Stimulated activated naive CD8-positive, alpha-beta T cell treated with anti-CD3 and anti-CD28 coated beads, Interleukin-15, Interleukin-2, amounts not matched to agents 100 U/mL and 50 U/mL, for 24 hours (primary cell): ENCODE results near the gene KDM5B.
"Not testable (repeated sequence)": the region's sequence is repeated elsewhere in the genome, so short reads cannot be mapped to it uniquely, and the experiment has no call there.

ENCODE experiments used
- ATAC-seq: fragments of 150-1000 bp; cut with Tn5 transposase; one replicate; pipeline ENCODE4 v1.10.0; 2021
- DNase-seq: peaks from one replicate; pipeline ENCODE4 v3.0.0; 2021

KDM5B gene

DNA sequence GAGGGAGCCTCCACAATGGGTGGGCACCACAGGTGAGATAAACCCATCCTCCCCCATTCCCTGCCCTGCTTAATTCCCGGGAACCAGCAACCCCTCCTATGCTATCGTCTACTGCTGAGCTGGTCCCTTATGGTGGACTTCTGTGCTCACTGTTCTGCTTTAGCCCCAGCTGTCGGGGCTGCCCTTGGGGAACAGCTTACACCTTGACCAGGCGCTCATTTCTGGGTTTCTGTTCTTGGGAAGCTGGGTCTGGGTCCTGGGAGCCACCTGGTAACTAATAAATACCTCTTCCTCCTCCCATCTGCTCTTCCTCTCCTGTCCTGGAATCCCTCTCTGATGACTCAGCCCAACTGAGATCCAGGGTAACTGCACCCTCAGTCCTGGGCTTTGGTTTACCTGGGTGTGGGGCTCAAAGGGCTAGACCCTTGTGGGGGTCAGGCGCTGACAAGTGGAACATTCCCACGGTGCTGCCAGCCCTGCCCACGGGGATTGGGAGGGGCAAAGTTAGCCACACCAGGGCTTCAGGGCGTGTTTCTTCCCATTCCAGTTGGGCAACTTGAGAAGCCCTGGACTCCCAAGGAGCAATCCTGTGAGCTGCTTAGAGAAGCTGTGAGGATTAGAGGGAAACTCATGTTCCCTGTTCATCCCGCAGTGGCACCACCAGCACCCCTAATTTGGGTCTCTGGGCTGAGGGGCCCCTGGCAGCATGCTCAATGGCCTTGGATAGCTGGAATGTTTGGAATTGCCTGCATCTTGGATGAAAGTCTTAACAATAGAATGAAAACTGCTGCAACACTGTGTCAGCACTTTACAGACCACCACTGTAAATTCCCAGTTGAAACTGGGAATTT, 4.2 kb upstream of the KDM5B start:
- ATAC-seq: no peak
- no peak for DNase-seq

DNA sequence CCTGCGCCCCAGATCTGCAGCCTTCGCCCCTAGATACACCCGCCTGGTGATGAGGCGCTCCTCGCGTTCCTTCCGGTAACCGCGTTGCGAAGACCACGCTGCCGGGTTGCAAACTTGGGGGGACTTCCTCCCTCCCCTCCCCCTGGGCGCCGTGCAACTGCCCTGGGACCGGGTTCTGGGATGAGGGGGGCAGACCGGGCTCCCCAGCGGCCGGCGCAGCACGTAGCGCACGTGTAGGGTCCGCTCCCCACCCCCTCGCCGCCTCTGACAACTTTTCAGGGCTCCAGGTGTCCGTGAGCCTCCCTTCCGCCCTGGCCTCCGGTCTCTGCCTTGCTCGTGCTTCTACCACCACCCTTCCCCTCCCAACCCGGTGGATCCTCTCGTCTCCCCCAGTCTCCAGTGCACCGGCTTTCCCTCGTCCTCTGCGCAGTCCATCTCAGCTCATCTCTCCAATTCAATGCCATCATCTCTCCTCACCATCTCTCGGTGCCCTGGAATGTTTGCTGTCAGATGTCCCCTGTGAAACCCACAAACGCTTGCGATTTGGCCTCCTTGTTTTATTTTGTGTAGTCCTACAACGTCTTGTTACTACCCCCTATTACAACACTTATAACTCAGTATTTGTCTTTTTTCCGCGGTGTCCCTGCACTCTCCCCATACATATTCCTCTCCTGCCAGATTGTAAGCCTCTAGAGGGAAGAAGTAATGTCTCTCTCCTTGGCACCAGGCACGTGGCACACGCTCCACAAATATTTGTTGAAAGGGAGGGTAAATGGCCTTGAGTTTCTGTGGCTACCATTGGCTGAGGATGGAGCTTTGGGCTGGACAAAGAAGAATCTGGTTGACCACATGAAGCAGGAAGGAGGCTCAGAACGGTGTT, 3.3 kb upstream of the KDM5B start:
- ATAC-seq (no peak), DNase-seq (peak; percentile 63)

GRCh38 chr1:202810615-202811295, 2.5 kb upstream of the KDM5B start, which contains the start of gene PCAT6:
Gene PCAT6, plus strand, starts transcription at chr1:202810954.
- DNase-seq (peak; percentile 92), ATAC-seq (peak; percentile 81)

GRCh38 chr1:202810193-202810614, 2.0 kb upstream of the KDM5B start:
- ATAC-seq (no peak), DNase-seq (no peak)

DNA sequence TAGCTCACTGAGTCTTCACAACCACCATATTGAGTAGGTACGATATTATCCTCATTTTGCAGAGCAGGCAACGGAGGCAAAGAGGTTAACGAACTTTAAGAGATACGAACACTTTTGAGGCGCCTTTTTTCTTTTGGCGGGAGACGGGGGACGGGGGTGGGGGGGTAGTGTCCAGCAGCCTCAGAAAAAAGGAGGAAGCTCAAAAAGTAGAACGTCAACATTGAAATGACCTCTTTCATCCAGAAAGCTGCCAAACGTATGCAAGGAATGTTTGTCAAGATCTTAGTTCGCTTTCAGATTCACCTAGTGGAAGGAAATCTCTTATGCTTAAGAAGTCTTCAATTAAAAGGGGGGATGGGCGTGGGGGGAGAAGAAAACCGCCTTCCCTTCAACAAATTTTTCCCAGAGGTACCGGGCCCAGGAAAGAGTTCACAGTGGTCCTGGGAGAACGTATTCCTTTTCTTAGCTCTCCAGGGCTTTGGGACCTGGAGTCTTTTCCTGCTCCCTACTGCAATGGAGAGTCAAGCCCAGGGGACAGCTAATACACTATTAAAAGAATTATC, 1.5 kb upstream of the KDM5B start:
- no peak for ATAC-seq

GRCh38 chr1:202807451-202807925, 733 bp downstream of the KDM5B start:
- peak; percentile 48 for DNase-seq
- ATAC-seq: no peak

More for the DNA sequence above, 1.5 kb upstream of the KDM5B start:
- no peak for DNase-seq

- peak; percentile 44 for DNase-seq
- ATAC-seq: no peak
Observed at GRCh38 chr1:202806845-202807450, 1.3 kb downstream of the KDM5B start.

DNA sequence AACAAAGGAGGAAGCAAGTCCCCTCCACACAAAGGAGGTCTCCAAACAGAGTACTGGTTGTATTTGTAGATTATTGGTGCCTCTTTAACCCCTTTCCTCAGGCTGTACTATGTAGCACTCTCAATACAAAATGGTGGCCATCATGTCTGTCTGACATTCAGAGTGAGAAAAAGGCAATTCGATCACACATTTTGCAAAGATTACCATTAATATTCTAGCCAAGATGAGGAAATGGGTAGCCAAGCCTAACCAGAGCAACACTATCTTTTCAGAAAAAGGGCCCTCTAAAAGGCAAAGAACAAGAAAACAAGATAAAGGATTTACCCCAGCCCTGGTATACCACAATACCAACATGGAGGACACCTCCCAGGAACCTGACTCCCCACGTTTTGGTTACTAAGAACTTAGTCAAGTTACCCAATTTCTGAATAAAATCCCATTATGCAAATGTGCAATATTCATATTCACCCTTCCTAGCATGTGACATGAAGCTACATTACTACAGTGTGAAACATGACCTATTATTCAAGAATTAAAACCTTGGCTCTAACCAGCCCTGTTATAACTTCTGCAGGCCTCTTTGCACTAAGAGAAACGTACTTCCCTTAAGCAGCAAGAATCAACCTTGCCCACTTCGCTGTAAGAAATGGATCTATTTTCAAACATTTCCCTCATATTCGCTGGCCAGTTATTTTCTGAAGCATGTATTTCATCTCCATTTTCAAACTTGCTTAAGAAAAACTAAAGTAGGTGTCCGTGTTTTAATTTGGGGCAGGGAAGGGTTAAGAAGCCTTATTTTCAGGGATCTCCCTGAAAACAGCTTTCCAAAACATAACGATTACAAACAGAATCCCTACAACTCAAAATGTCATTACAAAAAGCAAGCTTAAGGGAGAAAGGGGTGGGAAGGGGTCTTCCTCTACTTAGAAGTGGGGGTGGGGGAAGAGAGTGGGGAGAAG, 2.1 kb downstream of the KDM5B start:
- peak; percentile 37 for ATAC-seq
- no peak for DNase-seq

DNA sequence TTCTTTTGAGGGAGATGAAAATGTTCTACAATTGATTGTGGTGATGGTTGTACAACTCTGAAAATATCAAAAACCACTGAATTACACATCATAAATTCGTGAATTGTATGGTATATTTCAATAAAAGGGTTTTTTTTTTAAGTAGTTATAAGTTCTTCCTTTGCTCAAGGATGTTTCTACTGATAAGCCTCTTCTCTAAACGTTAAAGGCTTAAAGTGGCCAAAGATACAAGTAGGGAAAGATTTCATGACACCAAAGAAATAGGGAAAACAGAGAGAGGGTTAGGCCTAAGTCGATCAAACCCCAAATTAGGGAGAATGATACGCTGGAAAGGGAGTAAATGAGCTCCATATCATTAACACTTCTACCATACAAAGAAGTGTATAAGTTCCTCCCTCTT, 4.1 kb downstream of the KDM5B start:
- no peak for ATAC-seq
- DNase-seq: no peak

DNA sequence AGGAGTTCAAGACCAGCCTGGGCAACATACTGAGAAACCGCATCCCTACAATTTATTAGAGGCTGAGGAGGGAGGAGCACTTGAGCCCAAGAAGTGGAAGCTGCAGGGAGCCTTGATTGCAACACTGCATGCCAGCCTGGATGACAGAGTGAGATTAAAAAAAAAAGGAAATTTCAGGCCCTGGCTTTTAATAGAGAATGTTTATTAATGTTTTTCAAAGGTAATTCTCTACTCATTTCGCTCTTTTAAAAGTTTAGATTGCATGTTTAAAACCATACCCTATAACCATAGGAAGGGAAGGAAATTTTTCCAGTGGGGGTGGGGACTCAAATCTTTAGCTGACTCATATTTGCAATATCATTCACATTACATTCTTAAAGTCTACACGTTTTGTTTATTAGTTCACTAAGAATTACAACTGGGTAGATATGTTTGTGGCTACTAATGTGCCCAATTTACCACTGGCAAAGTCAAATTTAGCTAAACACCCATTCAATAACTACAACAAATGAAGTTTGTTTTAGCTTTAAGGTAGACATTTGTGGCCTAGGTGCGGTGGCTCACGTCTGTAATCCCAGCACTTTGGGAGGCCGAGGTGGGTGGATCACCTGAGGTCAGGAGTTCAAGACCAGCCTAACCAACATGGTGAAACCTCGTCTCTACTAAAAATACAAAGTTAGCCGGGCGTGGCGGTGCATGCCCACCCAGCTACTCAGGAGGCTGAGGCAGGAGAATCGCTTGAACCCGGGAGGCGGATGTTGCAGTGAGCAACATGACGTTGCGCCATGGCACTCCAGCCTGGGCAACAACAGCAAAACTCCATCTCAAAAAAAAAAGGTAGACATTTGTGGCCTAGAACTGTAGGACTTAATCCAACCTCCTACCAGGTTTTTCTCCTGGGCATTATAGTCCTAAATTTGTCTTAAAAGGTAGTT, 5.0 kb downstream of the KDM5B start:
- DNase-seq: no peak
- ATAC-seq: no peak

GRCh38 chr1:202802034-202802433, 6.2 kb downstream of the KDM5B start:
- ATAC-seq (no peak), DNase-seq (no peak)

- ATAC-seq (no peak), DNase-seq (no peak)
Observed at GRCh38 chr1:202801175-202801574, 7.0 kb downstream of the KDM5B start.

GRCh38 chr1:202800742-202801141, 7.5 kb downstream of the KDM5B start:
- no peak for DNase-seq
- no peak for ATAC-seq

GRCh38 chr1:202798792-202799331, 9.4 kb downstream of the KDM5B start:
- no peak for ATAC-seq
- DNase-seq: no peak

DNA sequence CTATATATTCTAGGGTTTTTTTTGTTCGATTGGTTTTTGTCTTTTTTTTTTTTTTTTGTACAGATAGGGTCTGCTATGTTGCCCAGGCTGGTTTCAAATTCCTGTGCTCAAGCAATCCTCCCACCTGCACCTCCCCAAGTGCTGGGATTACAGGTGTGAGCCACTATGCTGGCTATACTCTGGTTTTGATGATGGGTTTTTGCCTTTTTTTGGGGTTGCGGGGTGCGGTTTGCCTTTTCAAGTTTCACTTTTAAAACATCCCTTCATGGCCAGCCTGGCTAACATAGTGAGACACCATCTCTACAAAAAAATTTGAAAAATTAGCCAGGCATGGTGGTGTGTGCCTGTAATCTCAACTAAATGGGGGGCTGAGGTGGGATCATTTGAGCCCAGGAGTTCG, 10.0 kb downstream of the KDM5B start:
- DNase-seq (no peak), ATAC-seq (no peak)

GRCh38 chr1:202796670-202797069, 11.6 kb downstream of the KDM5B start:
- no peak for DNase-seq
- no peak for ATAC-seq

- ATAC-seq, DNase-seq: not testable (repeated sequence)
Observed at GRCh38 chr1:202794931-202795330, 13.3 kb downstream of the KDM5B start.

DNA sequence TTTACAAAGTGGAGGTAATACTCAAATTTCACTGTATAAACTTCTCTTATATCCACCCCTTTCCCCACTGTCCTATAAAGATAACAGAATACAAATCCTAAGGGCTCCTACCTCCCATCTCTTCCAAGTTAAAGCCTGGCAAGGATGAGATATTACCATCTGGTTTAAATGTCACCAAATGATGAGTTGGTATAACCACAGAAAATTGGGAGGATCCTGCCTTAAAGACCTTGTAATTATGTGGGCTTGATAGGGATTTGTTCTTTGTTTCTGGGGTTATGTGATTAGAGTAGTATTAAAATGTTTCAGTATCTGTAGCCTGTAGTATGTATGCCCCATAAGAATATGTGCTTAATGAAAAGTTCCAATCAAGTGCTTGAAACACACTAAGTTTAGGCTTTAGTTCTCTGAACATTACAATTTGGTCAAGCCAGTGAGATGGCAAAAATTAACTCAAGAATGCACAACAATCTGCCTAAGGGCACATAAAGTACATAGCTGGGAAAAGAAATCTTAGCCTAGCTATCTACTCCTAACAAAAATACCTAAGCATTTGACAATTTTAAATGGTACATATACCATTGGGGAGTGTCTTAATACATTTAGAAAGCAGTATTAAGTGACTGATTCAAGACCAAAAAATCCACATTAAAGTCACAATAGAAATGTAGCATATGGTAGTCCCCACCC, 14.0 kb downstream of the KDM5B start:
- no peak for DNase-seq
- no peak for ATAC-seq
